Type B pancreatic cell (in vitro differentiated cells): ENCODE measurements around the gene FGFR2. TPM values are rescaled to one million over a fixed set of nuclear protein-coding genes. Genes with fewer than 3 reads are reported as not detected.

Experiments
- DNase-seq: peaks from one replicate; pipeline ENCODE4 v3.0.0; 2021; ENCODE audit warnings: mixed read lengths; ENCODE audit not compliant: unreplicated experiment; ENCODE audit errors: extremely low spot score
- H3K27ac Mint-ChIP-seq: 2 replicates; pipeline ENCODE4 v1.8.0; 2021; ENCODE audit warnings: mild to moderate bottlenecking, mixed read lengths
- H3K27me3 Mint-ChIP-seq: 2 replicates; pipeline ENCODE4 v1.8.0; 2021; ENCODE audit warnings: mixed read lengths
- H3K36me3 Mint-ChIP-seq: 2 replicates; pipeline ENCODE4 v1.8.0; 2021; ENCODE audit warnings: mixed read lengths
- H3K4me1 Mint-ChIP-seq: one replicate; pipeline ENCODE4 v1.8.0; 2021; ENCODE audit warnings: mixed read lengths; ENCODE audit not compliant: unreplicated experiment
- H3K4me3 Mint-ChIP-seq: 2 replicates; pipeline ENCODE4 v1.8.0; 2021; ENCODE audit warnings: mild to moderate bottlenecking, mixed read lengths
- H3K9me3 Mint-ChIP-seq: 2 replicates; pipeline ENCODE4 v1.8.0; 2021; ENCODE audit warnings: mixed read lengths
- total RNA-seq: library from RNA; stranded (reverse); gene quantifications from 2 replicates; pipeline ENCODE4 v1.2.1, GENCODE V29; 2021; ENCODE audit warnings: low replicate concordance
- TF ChIP-seq, protein P1 (sequence below): fragments of 200-600 bp; sonication (generic); conservative IDR thresholded peaks from 2 replicates; pipeline ENCODE4 v1.5.0; 2021; ENCODE audit warnings: antibody characterized with exemption, mild to moderate bottlenecking

Gene FGFR2
- total RNA-seq, 1 donor from 2014 or later: 173 TPM

DNA sequence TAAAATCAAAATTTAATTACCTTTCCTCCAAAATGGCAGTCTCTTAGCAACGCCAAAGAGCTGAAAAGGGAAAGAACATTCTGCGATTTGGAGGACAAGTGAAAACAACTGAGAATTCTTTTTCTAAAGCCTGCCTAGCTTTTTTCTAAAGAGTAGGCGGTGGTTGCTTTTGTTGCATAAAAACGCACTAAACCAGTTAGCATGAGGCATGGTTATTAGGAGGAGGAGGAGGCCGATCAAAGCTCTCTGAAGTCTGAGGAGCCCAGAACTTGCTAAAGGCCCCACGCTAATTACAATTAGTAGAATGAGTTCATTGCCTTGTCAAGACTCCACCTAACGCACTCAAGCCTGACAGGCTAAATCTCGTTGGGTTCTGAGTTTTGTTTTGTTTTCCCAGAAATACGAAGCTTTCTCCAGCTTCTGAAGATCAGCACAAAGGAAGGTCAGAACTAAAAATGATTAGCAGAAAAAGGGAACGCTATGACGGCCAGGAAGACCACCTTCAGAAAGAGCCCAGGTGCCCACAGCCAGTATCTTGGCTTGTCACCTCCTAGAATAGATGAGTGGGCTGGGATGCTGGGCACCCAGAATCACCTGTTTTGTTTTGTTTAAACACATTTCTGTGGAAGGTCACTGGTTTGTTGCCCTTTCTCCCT lies 72.0 kb downstream of the FGFR2 start:
- no peak for DNase-seq
- Mint-ChIP-seq H3K36me3 (peaks cover 42% of the 10 kb centered on the region), H3K27me3 (no peaks in the 10 kb centered on the region), H3K9me3 (no peaks in the 10 kb centered on the region), H3K27ac (peak overlapping the region; percentile 80), H3K4me3 (peak overlapping the region; percentile 76), H3K4me1 (peaks cover 80% of the 10 kb centered on the region)
- TF ChIP-seq, protein P1, sequence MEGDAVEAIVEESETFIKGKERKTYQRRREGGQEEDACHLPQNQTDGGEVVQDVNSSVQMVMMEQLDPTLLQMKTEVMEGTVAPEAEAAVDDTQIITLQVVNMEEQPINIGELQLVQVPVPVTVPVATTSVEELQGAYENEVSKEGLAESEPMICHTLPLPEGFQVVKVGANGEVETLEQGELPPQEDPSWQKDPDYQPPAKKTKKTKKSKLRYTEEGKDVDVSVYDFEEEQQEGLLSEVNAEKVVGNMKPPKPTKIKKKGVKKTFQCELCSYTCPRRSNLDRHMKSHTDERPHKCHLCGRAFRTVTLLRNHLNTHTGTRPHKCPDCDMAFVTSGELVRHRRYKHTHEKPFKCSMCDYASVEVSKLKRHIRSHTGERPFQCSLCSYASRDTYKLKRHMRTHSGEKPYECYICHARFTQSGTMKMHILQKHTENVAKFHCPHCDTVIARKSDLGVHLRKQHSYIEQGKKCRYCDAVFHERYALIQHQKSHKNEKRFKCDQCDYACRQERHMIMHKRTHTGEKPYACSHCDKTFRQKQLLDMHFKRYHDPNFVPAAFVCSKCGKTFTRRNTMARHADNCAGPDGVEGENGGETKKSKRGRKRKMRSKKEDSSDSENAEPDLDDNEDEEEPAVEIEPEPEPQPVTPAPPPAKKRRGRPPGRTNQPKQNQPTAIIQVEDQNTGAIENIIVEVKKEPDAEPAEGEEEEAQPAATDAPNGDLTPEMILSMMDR: no peak

DNA sequence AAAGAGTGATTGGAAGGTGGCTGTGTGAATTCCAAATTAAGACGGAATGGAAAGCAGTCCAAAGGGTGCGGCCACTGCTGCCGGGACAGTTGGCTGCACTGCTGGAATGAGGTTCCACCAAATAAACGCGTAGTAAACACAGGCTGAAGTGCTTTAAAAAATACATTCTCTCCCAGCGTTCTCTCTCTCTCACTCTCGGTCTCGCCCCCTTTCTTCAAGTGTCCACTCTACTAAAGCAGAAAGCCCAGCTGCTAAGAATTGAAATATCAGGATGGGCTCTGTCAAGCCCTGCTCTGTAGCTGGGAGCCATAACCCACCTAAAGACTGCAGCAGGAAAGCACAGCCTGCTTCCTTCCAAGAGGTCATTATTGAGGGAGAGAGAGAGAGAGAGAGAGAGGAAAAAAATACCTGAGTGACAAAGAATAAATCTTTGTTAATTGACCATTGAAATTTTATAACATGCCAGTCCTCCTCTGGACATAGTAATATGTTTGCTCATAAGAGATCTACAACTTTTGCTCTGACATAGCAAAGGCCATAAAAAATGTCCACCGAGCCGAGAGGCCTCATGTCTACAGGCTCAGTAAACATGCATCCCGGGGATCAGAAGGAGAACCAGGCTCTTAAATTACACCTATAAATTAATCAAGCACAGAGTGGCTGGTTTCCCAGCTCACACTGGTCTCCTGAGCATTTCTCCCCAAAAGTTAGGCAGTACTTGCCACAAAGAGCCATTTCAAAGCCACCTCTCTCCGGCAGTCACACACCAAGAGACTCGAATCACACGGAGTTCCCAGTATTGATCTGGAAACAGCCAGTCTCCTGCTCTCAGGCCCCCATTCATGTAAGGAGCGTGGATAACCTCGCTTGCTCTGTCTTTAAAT lies 72.8 kb downstream of the FGFR2 start:
- no peaks in the 10 kb centered on the region for H3K9me3 Mint-ChIP-seq
- peak overlapping the region; percentile 57 for H3K27ac Mint-ChIP-seq
- TF ChIP-seq, protein P1: no peak
- peaks cover 76% of the 10 kb centered on the region for H3K4me1 Mint-ChIP-seq
- no peak for DNase-seq
- peaks cover 44% of the 10 kb centered on the region for H3K36me3 Mint-ChIP-seq
- H3K4me3 Mint-ChIP-seq: peak overlapping the region; percentile 66
- no peaks in the 10 kb centered on the region for H3K27me3 Mint-ChIP-seq

DNA sequence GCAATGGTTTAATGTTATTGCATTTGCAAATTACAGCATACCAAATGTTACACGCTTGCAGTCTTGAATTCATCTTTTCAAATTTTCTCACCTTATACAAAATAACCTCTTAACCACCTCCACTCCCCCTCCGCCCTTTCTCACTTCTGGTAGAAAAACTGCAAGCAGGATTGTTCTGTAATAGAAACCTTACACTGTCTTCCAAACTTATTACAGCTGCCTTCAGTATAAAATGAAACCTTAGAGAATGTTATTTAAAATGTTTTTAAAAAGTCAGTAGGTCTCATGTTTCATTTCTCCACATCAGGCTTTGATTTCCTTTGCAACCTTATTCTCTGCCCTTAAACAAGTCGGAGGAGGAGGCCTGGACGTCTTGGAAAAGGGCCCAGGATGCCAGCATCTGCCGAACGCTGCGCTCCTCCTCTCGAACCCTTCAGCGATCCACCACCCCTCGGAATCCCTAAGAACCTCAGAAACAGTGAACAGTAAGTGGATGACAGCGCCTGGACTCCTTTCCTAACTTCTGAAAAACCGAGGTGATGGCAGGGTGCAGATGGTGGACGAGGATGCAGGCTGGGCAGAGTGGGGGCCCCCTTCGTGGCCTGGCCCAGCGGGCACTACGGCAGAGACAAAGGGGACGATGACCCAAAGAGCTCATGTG lies 74.0 kb downstream of the FGFR2 start:
- peaks cover 47% of the 10 kb centered on the region for H3K36me3 Mint-ChIP-seq
- H3K4me3 Mint-ChIP-seq: peak overlapping the region; percentile 58
- TF ChIP-seq, protein P1: no peak
- no peak for DNase-seq
- no peaks in the 10 kb centered on the region for H3K9me3 Mint-ChIP-seq
- H3K27ac Mint-ChIP-seq: peak overlapping the region; percentile 70
- peaks cover 75% of the 10 kb centered on the region for H3K4me1 Mint-ChIP-seq
- H3K27me3 Mint-ChIP-seq: no peaks in the 10 kb centered on the region

DNA sequence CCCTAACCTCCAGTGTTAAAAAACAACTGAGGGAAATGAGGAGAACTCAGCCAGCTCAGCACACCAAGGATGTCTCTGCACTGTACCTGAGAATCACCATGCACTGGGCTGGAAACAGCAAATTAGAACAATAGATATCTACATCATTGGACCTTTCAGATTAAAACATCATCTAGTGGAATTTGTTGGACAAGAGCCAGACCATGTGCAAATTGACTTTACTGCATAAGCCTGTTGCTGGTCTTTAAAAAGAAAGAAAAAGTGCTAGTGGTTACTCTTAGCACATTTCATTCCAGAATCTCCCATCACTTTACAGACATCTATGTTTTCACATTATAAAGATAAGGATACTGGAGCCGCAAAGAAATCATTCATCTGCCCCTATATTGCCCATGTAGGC lies 75.4 kb downstream of the FGFR2 start:
- no peaks in the 10 kb centered on the region for H3K27me3 Mint-ChIP-seq
- peaks cover 65% of the 10 kb centered on the region for H3K4me1 Mint-ChIP-seq
- H3K27ac Mint-ChIP-seq: no peak overlapping the region

More for the DNA sequence above, 75.4 kb downstream of the FGFR2 start:
- no peak for DNase-seq
- H3K4me3 Mint-ChIP-seq: no peak overlapping the region
- TF ChIP-seq, protein P1: no peak
- H3K9me3 Mint-ChIP-seq: no peaks in the 10 kb centered on the region
- H3K36me3 Mint-ChIP-seq: peaks cover 54% of the 10 kb centered on the region
